Activated CD4-positive, alpha-beta memory T cell treated with anti-CD3 and anti-CD28 coated beads, Interleukin-2, amount 10 ng/mL, durations not matched to agents 7 days and 5 days (primary cell): ENCODE measurements around the gene MEGF11. TPM values are rescaled to one million over a fixed set of nuclear protein-coding genes. Genes with fewer than 3 reads are reported as not detected.

ENCODE experiments used
- CTCF ChIA-PET: fragments of 350-600 bp; sonication (Branson Sonifier 250); formaldehyde crosslinking; loops from one replicate; lab custom pipeline; 2021; ENCODE audit warnings: antibody characterized with exemption, inconsistent platforms; lab: Charles Lee
- POLR2A ChIA-PET: fragments of 350-600 bp; sonication (Branson Sonifier 250); formaldehyde crosslinking; loops from one replicate; lab custom pipeline; 2021; ENCODE audit warnings: antibody characterized with exemption; lab: Charles Lee
- DNase-seq: peaks from one replicate; pipeline ENCODE4 v3.0.0-alpha.2; 2020
- H3K27ac Mint-ChIP-seq: one replicate; pipeline ENCODE4 v1.8.0; 2021; ENCODE audit warnings: mild to moderate bottlenecking, mixed read lengths
- H3K27me3 Mint-ChIP-seq: one replicate; pipeline ENCODE4 v1.8.0; 2021; ENCODE audit warnings: mixed read lengths
- H3K36me3 Mint-ChIP-seq: one replicate; pipeline ENCODE4 v1.8.0; 2021; ENCODE audit warnings: low read depth, mixed read lengths
- H3K4me1 Mint-ChIP-seq: one replicate; pipeline ENCODE4 v1.8.0; 2021; ENCODE audit warnings: mixed read lengths
- H3K4me3 Mint-ChIP-seq: one replicate; pipeline ENCODE4 v1.8.0; 2021; ENCODE audit warnings: mild to moderate bottlenecking, mixed read lengths
- H3K9me3 Mint-ChIP-seq: one replicate; pipeline ENCODE4 v1.8.0; 2021; ENCODE audit warnings: mixed read lengths
- total RNA-seq, 2 experiments: library from RNA; stranded (reverse); gene quantifications; one replicate each; pipeline ENCODE4 v1.2.3, GENCODE V29; 2021

MEGF11 gene
- total RNA-seq, 2 experiments from 2014 or later, result not detected

- DNase-seq, result no peak
- Mint-ChIP-seq H3K36me3 (no peaks in the 10 kb centered on the region), H3K9me3 (no peaks in the 10 kb centered on the region), H3K4me1 (no peaks in the 10 kb centered on the region), H3K27me3 (peaks cover 18% of the 10 kb centered on the region), H3K4me3 (no peak overlapping the region), H3K27ac (no peak overlapping the region)
- ChIA-PET POLR2A (no interaction called here), CTCF (no interaction called here)
Measured at GRCh38 chr15:66042624-66043023, 210.9 kb downstream of the MEGF11 start.

- DNase-seq, result no peak
- Mint-ChIP-seq H3K4me3 (no peak overlapping the region), H3K4me1 (no peaks in the 10 kb centered on the region), H3K27me3 (peaks cover 27% of the 10 kb centered on the region), H3K9me3 (no peaks in the 10 kb centered on the region), H3K36me3 (no peaks in the 10 kb centered on the region), H3K27ac (no peak overlapping the region)
- ChIA-PET CTCF (no interaction called here), POLR2A (no interaction called here)
Measured at GRCh38 chr15:66041276-66041675, 212.3 kb downstream of the MEGF11 start.

- CTCF ChIA-PET, result no interaction called here
- Mint-ChIP-seq H3K27ac (no peak overlapping the region), H3K4me1 (no peaks in the 10 kb centered on the region), H3K36me3 (no peaks in the 10 kb centered on the region), H3K4me3 (no peak overlapping the region), H3K27me3 (peaks cover 31% of the 10 kb centered on the region), H3K9me3 (no peaks in the 10 kb centered on the region)
- DNase-seq, result no peak
- POLR2A ChIA-PET, result no interaction called here
Measured at GRCh38 chr15:66040211-66040892, 213.2 kb downstream of the MEGF11 start.

GRCh38 chr15:66039117-66039871 lies 214.3 kb downstream of the MEGF11 start:
- POLR2A ChIA-PET, result no interaction called here
- no peaks in the 10 kb centered on the region for H3K36me3 Mint-ChIP-seq
- no peak overlapping the region for H3K4me3 Mint-ChIP-seq
- DNase-seq, result no peak
- H3K27me3 Mint-ChIP-seq, result peaks cover 36% of the 10 kb centered on the region
- H3K27ac Mint-ChIP-seq, result no peak overlapping the region
- CTCF ChIA-PET, result no interaction called here
- H3K4me1 Mint-ChIP-seq, result no peaks in the 10 kb centered on the region
- no peaks in the 10 kb centered on the region for H3K9me3 Mint-ChIP-seq

GRCh38 chr15:66038387-66039116 lies 215.0 kb downstream of the MEGF11 start:
- CTCF ChIA-PET, result no interaction called here

GRCh38 chr15:66036859-66037258 lies 216.7 kb downstream of the MEGF11 start:
- H3K9me3 Mint-ChIP-seq, result no peaks in the 10 kb centered on the region
- no peak overlapping the region for H3K4me3 Mint-ChIP-seq
- H3K27me3 Mint-ChIP-seq, result peaks cover 37% of the 10 kb centered on the region
- H3K27ac Mint-ChIP-seq, result no peak overlapping the region
- ChIA-PET POLR2A (no interaction called here), CTCF (no interaction called here)
- H3K36me3 Mint-ChIP-seq, result no peaks in the 10 kb centered on the region
- H3K4me1 Mint-ChIP-seq, result no peaks in the 10 kb centered on the region
- no peak for DNase-seq

More at GRCh38 chr15:66038387-66039116, 215.0 kb downstream of the MEGF11 start:
- Mint-ChIP-seq H3K36me3 (no peaks in the 10 kb centered on the region), H3K27ac (no peak overlapping the region), H3K9me3 (no peaks in the 10 kb centered on the region), H3K4me3 (no peak overlapping the region), H3K27me3 (peaks cover 37% of the 10 kb centered on the region), H3K4me1 (no peaks in the 10 kb centered on the region)
- POLR2A ChIA-PET, result no interaction called here
- DNase-seq, result no peak

GRCh38 chr15:66035901-66036300 lies 217.6 kb downstream of the MEGF11 start:
- DNase-seq, result no peak
- Mint-ChIP-seq H3K36me3 (no peaks in the 10 kb centered on the region), H3K4me1 (no peaks in the 10 kb centered on the region), H3K27me3 (peaks cover 44% of the 10 kb centered on the region), H3K4me3 (no peak overlapping the region), H3K27ac (no peak overlapping the region), H3K9me3 (no peaks in the 10 kb centered on the region)
- ChIA-PET POLR2A (no interaction called here), CTCF (no interaction called here)

- H3K27me3 Mint-ChIP-seq, result peaks cover 33% of the 10 kb centered on the region
- POLR2A ChIA-PET, result no interaction called here
- no peaks in the 10 kb centered on the region for H3K4me1 Mint-ChIP-seq
- H3K9me3 Mint-ChIP-seq, result no peaks in the 10 kb centered on the region
- no peak for DNase-seq
- no peaks in the 10 kb centered on the region for H3K36me3 Mint-ChIP-seq
- no peak overlapping the region for H3K27ac Mint-ChIP-seq
- CTCF ChIA-PET, result no interaction called here
- H3K4me3 Mint-ChIP-seq, result no peak overlapping the region
Measured at GRCh38 chr15:66033143-66033542, 220.4 kb downstream of the MEGF11 start.

GRCh38 chr15:66032006-66032405 lies 221.5 kb downstream of the MEGF11 start:
- Mint-ChIP-seq H3K9me3 (no peaks in the 10 kb centered on the region), H3K36me3 (no peaks in the 10 kb centered on the region), H3K4me3 (no peak overlapping the region), H3K4me1 (no peaks in the 10 kb centered on the region), H3K27me3 (peaks cover 36% of the 10 kb centered on the region), H3K27ac (no peak overlapping the region)
- CTCF ChIA-PET, result no interaction called here
- no peak for DNase-seq
- POLR2A ChIA-PET, result no interaction called here

GRCh38 chr15:66030650-66031049 lies 222.9 kb downstream of the MEGF11 start:
- ChIA-PET POLR2A (no interaction called here), CTCF (no interaction called here)
- H3K4me3 Mint-ChIP-seq, result no peak overlapping the region
- no peak for DNase-seq
- no peaks in the 10 kb centered on the region for H3K4me1 Mint-ChIP-seq
- no peaks in the 10 kb centered on the region for H3K36me3 Mint-ChIP-seq
- no peak overlapping the region for H3K27ac Mint-ChIP-seq
- peaks cover 29% of the 10 kb centered on the region for H3K27me3 Mint-ChIP-seq
- no peaks in the 10 kb centered on the region for H3K9me3 Mint-ChIP-seq

- peaks cover 32% of the 10 kb centered on the region for H3K27me3 Mint-ChIP-seq
- H3K36me3 Mint-ChIP-seq, result no peaks in the 10 kb centered on the region
- no peak overlapping the region for H3K4me3 Mint-ChIP-seq
- no peaks in the 10 kb centered on the region for H3K9me3 Mint-ChIP-seq
- no peak for DNase-seq
- POLR2A ChIA-PET, result no interaction called here
- no peaks in the 10 kb centered on the region for H3K4me1 Mint-ChIP-seq
- H3K27ac Mint-ChIP-seq, result no peak overlapping the region
- CTCF ChIA-PET, result no interaction called here
Measured at GRCh38 chr15:66029650-66030049, 223.9 kb downstream of the MEGF11 start.

- no peaks in the 10 kb centered on the region for H3K36me3 Mint-ChIP-seq
- no peaks in the 10 kb centered on the region for H3K4me1 Mint-ChIP-seq
- H3K27ac Mint-ChIP-seq, result no peak overlapping the region
- H3K4me3 Mint-ChIP-seq, result no peak overlapping the region
- peaks cover 30% of the 10 kb centered on the region for H3K27me3 Mint-ChIP-seq
- POLR2A ChIA-PET, result no interaction called here
- DNase-seq, result no peak
- H3K9me3 Mint-ChIP-seq, result no peaks in the 10 kb centered on the region
- CTCF ChIA-PET, result interaction anchor here (0.5 kb wide), 1 partner anchor 18 kb away, joined by 3 read pairs; no protein-coding TSS in a partner anchor
Measured at GRCh38 chr15:66027268-66027805, 226.2 kb downstream of the MEGF11 start.

- POLR2A ChIA-PET, result no interaction called here
- Mint-ChIP-seq H3K36me3 (no peaks in the 10 kb centered on the region), H3K9me3 (no peaks in the 10 kb centered on the region), H3K27me3 (peaks cover 25% of the 10 kb centered on the region), H3K4me1 (no peaks in the 10 kb centered on the region), H3K4me3 (no peak overlapping the region), H3K27ac (no peak overlapping the region)
- CTCF ChIA-PET, result no interaction called here
- no peak for DNase-seq
Measured at GRCh38 chr15:66025972-66026371, 227.6 kb downstream of the MEGF11 start.
